Kidney (tissue), 14 donors: Measurements from ENCODE around the gene HK2. TPM values are rescaled to one million over a fixed set of nuclear protein-coding genes. Genes with fewer than 3 reads are reported as not detected.
A peak's percentile ranks its signal among the peaks of the same experiment; 100 is the strongest.

Experiments used
- DNase-seq, 5 donors: peaks; one replicate each; pipeline ENCODE4 v3.0.0-alpha.2; 2013 to 2020
- FAIRE-seq: peaks from 2 replicates; lab custom pipeline; 2012; peaks lifted over from hg19 to GRCh38; lab: Jason Lieb, UNC
- H3K27ac ChIP-seq, 2 donors: one replicate each; pipeline ENCODE4 v1.7.0; 2013; ENCODE audit warnings: low read depth in 2 of 2, low read length in 2 of 2, inconsistent platforms in 1 of 2
- H3K27me3 ChIP-seq: one replicate; pipeline ENCODE4 v1.7.1; 2013; ENCODE audit warnings: low read length, inconsistent platforms; ENCODE audit not compliant: control insufficient read depth, insufficient read depth
- H3K36me3 ChIP-seq, 3 donors: one replicate each; pipeline versions ENCODE4 v1.7.0 to v1.7.1; 2013; ENCODE audit warnings: low read length in 3 of 3, control low read depth in 1 of 3, inconsistent platforms in 1 of 3; ENCODE audit not compliant: insufficient read depth in 3 of 3, control insufficient read depth in 2 of 3
- H3K4me1 ChIP-seq, 3 donors: one replicate each; pipeline versions ENCODE4 v1.7.0 to v1.7.1; 2013; ENCODE audit warnings: low read length in 3 of 3, inconsistent platforms in 1 of 3, low read depth in 1 of 3; ENCODE audit not compliant: control insufficient read depth in 2 of 3, insufficient read depth in 2 of 3
- H3K4me3 ChIP-seq, 3 donors: one replicate each; pipeline versions ENCODE4 v1.7.0 to v1.8.1; 2013; ENCODE audit warnings: low read length in 3 of 3, control low read depth in 1 of 3, inconsistent platforms in 1 of 3
- H3K9ac ChIP-seq, 3 donors: one replicate each; pipeline versions ENCODE4 v1.7.0 to v1.7.1; 2013; ENCODE audit warnings: low read length in 3 of 3, control low read depth in 1 of 3, inconsistent platforms in 1 of 3
- H3K9me3 ChIP-seq, 3 donors: one replicate each; pipeline versions ENCODE4 v1.7.0 to v1.7.1; 2013; ENCODE audit warnings: low read length in 3 of 3, control low read depth in 1 of 3, inconsistent platforms in 1 of 3; ENCODE audit not compliant: control insufficient read depth in 2 of 3, insufficient read depth in 1 of 3
- CTCF ChIP-seq: IDR thresholded peaks from 3 replicates; pipeline ENCODE4 v1.5.1; 2012; ENCODE audit warnings: mild to moderate bottlenecking, moderate library complexity, borderline replicate concordance; ENCODE audit not compliant: insufficient read depth; ENCODE audit errors: extremely low read depth
- intact Hi-C: fragments of 100-400 bp; cut with DNase I; formaldehyde crosslinking; loops from one replicate; pipeline ENCODE4 v1.11.1; 2022
- polyA plus RNA-seq: library from polyadenylated mRNA; stranded (reverse); fragments of 350-450 nt; fragmentation: Illumina TruSeq; extraction: RNeasy Lipid Tissue Mini Kit (QIAGEN cat#74804); gene quantifications from one replicate; pipeline ENCODE4 v1.2.3, GENCODE V29; 2014; ENCODE audit warnings: low read depth, low replicate concordance; ENCODE audit not compliant: insufficient read depth
- total RNA-seq: library from RNA; stranded (reverse); fragmentation: NEBNext Ultra II Directional; extraction: Animal tissue kit (Norgen Biotek cat#: 25700); gene quantifications from one replicate; pipeline ENCODE4 v1.2.1, GENCODE V29; 2021
- donor health status: control.
- donor health status: control.
- donor health status: control.
- donor health status: control.
- donor health status: control.
- donor health status: DM: yes; HTN: yes; CAD: no.
- donor health status: Normal renal cell carcinoma (clear cell type).

The HK2 gene
- total and polyA plus RNA-seq, 2 donors from 2014 or later = 0.47 to 8.6 TPM

GRCh38 chr2:74843433-74843832, 9.5 kb downstream of the HK2 start:
- no peaks in the 10 kb centered on the region for H3K27me3 ChIP-seq
- no peak overlapping the region for H3K4me3 ChIP-seq
- intact Hi-C loops = no loop called here
- FAIRE-seq (no peak), DNase-seq (no peak)
- H3K36me3 ChIP-seq = no peaks in the 10 kb centered on the region
- H3K4me1 ChIP-seq = peaks cover 0 to 9% (median 0%) of the 10 kb centered on the region in 3 donors
- no peaks in the 10 kb centered on the region for H3K9me3 ChIP-seq
- no peak for TF ChIP-seq CTCF
- no peak overlapping the region for H3K9ac ChIP-seq
- no peak overlapping the region for H3K27ac ChIP-seq

- H3K27me3 ChIP-seq = no peaks in the 10 kb centered on the region
- H3K36me3 ChIP-seq = no peaks in the 10 kb centered on the region
- DNase-seq = no peak
- TF ChIP-seq CTCF = no peak
- no peak overlapping the region for H3K9ac ChIP-seq
- H3K4me1 ChIP-seq = peaks cover 0 to 9% (median 0%) of the 10 kb centered on the region in 3 donors
- no peak overlapping the region for H3K27ac ChIP-seq
- no peak for FAIRE-seq
- intact Hi-C loops = no loop called here
- H3K9me3 ChIP-seq = no peaks in the 10 kb centered on the region
- no peak overlapping the region for H3K4me3 ChIP-seq
Observed at GRCh38 chr2:74843899-74844298, 10.0 kb downstream of the HK2 start.

GRCh38 chr2:74844752-74845151, 10.8 kb downstream of the HK2 start:
- Histone ChIP-seq H3K36me3 (no peaks in the 10 kb centered on the region), H3K27ac (no peak overlapping the region), H3K4me3 (no peak overlapping the region), H3K4me1 (peaks cover 0 to 9% (median 0%) of the 10 kb centered on the region in 3 donors), H3K9me3 (no peaks in the 10 kb centered on the region), H3K9ac (no peak overlapping the region), H3K27me3 (no peaks in the 10 kb centered on the region)
- no peak for FAIRE-seq
- intact Hi-C loops = no loop called here
- no peak for TF ChIP-seq CTCF
- no peak for DNase-seq

GRCh38 chr2:74845217-74845751, 11.4 kb downstream of the HK2 start:
- no peak overlapping the region for H3K9ac ChIP-seq
- FAIRE-seq (no peak), DNase-seq (peak; percentile 62 to 93 (median 77))
- intact Hi-C loops = no loop called here
- no peaks in the 10 kb centered on the region for H3K36me3 ChIP-seq
- TF ChIP-seq CTCF = no peak
- peaks cover 0 to 9% (median 0%) of the 10 kb centered on the region in 3 donors for H3K4me1 ChIP-seq
- no peaks in the 10 kb centered on the region for H3K9me3 ChIP-seq
- no peak overlapping the region for H3K27ac ChIP-seq
- no peaks in the 10 kb centered on the region for H3K27me3 ChIP-seq
- no peak overlapping the region for H3K4me3 ChIP-seq
